NT2/D1 (cell line): ENCODE results near the gene MFSD6.

Experiments
- DNase-seq: peaks from one replicate; pipeline ENCODE4 v3.0.0-alpha.2; 2011; ENCODE audit warnings: low read depth, low spot score
- H3K27me3 ChIP-seq: 2 replicates; pipeline ENCODE4 v1.6.0; 2011; ENCODE audit warnings: mild to moderate bottlenecking; ENCODE audit not compliant: insufficient read length, insufficient read depth
- H3K36me3 ChIP-seq: 2 replicates; pipeline ENCODE4 v1.6.1; 2011; ENCODE audit warnings: mild to moderate bottlenecking, low read length, mixed read lengths; ENCODE audit not compliant: insufficient read depth, insufficient read length
- H3K4me1 ChIP-seq: 2 replicates; pipeline ENCODE4 v1.5.1; 2011; ENCODE audit not compliant: insufficient read depth, insufficient read length
- H3K4me3 ChIP-seq: 2 replicates; pipeline ENCODE4 v1.5.1; 2011; ENCODE audit warnings: low read depth; ENCODE audit not compliant: insufficient read length
- H3K9ac ChIP-seq: 2 replicates; pipeline ENCODE4 v1.6.0; 2011; ENCODE audit warnings: low read depth; ENCODE audit not compliant: insufficient read length
- H3K9me3 ChIP-seq: 2 replicates; pipeline ENCODE4 v1.5.1; 2011; ENCODE audit warnings: mild to moderate bottlenecking, low read length; ENCODE audit not compliant: insufficient read depth
- SUZ12 ChIP-seq: IDR thresholded peaks from 2 replicates; pipeline ENCODE4 v1.6.1; 2011; ENCODE audit not compliant: insufficient read length, insufficient read depth; ENCODE audit errors: extremely low read depth
- YY1 ChIP-seq: IDR thresholded peaks from 2 replicates; pipeline ENCODE4 v1.6.1; 2011; ENCODE audit not compliant: insufficient read length, insufficient read depth
- ZNF274 ChIP-seq: IDR thresholded peaks from 2 replicates; pipeline ENCODE4 v1.6.1; 2011; ENCODE audit warnings: mild to moderate bottlenecking, low read depth, low read length

Gene MFSD6

GRCh38 chr2:190533175-190533967 lies 125.2 kb downstream of the MFSD6 start:
- peaks cover 6% of the 10 kb centered on the region for H3K4me1 ChIP-seq
- no peaks in the 10 kb centered on the region for H3K27me3 ChIP-seq
- H3K4me3 ChIP-seq = peak overlapping the region; percentile 72
- TF ChIP-seq SUZ12 (no peak), ZNF274 (no peak), YY1 (no peak)
- H3K9me3 ChIP-seq = peaks cover 15% of the 10 kb centered on the region
- H3K9ac ChIP-seq = peak overlapping the region; percentile 87
- DNase-seq = no peak
- H3K36me3 ChIP-seq = no peaks in the 10 kb centered on the region

GRCh38 chr2:190533968-190534309 lies 125.8 kb downstream of the MFSD6 start:
- DNase-seq = no peak
- Histone ChIP-seq H3K4me1 (peaks cover 6% of the 10 kb centered on the region), H3K36me3 (no peaks in the 10 kb centered on the region), H3K9me3 (peaks cover 21% of the 10 kb centered on the region), H3K27me3 (no peaks in the 10 kb centered on the region), H3K9ac (peak overlapping the region; percentile 87), H3K4me3 (peak overlapping the region; percentile 72)
- TF ChIP-seq SUZ12 = no peak
- no peak for TF ChIP-seq YY1
- TF ChIP-seq ZNF274 = no peak

DNA sequence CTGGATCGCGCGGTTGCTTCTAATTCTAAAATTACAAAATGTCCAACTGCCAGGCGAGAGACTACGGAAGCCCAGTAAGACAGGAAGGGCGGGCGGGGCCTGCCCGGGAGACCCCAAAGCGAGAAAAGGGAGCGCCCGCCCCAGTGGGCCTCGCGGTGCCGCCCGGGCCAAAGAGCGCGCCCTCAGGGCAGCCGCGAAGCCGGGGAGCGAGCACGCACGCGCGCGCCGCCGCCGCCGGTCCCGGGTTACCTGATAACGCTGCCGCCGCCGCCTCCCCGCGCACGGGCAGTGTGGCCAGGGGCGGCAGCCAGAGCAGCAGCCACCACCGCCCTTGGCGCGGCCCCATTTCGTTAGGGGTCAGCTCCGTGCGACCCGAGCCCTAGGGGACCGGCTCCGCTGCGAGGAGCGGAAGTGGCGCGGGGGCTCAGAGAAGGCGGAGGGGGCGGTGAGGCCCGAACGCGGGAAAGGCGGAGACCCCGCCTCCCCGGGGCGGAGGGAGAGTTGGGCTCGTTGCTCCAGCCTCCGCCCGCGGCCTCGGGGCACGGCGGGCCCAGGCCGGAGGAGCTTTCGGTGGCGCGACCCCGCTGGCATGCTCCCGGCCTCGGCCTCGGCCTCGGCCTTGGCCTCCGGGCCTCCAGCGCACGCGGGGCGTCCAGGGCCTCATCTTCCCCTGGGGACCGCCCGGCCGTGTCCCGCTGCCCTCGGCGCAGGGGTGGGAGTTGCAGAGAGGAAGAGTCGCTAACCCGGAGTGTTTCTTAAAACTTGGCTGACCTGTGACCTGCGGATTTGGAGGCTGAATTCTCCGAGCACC lies 126.4 kb downstream of the MFSD6 start, which contains the start of gene NEMP2:
Gene NEMP2 (minus strand): TSS at position 413 of the 811 bp plus-strand sequence. CDS start 67 bp downstream, at position 346.
- Histone ChIP-seq H3K4me1 (peaks cover 2% of the 10 kb centered on the region), H3K27me3 (no peaks in the 10 kb centered on the region), H3K9ac (peak within 1 kb of the TSS; percentile 87), H3K36me3 (no peaks in the 10 kb centered on the region), H3K4me3 (peak within 1 kb of the TSS; percentile 72), H3K9me3 (peaks cover 26% of the 10 kb centered on the region)
- DNase-seq = peak; percentile 80
- TF ChIP-seq SUZ12 (no peak), YY1 (no peak), ZNF274 (no peak)

DNA sequence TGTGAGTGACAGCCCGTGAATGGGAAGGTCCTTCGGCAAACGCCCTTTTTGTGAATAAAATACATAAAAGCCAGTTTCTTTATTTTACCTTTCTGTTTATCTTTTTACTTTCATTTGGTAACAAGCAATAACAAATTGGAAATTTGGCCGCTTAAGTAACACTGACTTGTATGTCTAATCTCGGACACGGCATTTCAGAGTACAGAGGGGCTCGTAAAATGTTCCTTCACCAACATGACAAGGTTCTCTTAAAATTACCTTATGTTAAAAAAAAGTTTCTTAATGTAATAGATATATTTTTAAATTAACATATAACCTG lies 126.9 kb downstream of the MFSD6 start:
- peaks cover 32% of the 10 kb centered on the region for H3K9me3 ChIP-seq
- peaks cover 2% of the 10 kb centered on the region for H3K4me1 ChIP-seq
- no peaks in the 10 kb centered on the region for H3K36me3 ChIP-seq
- H3K9ac ChIP-seq = peak overlapping the region; percentile 87
- no peaks in the 10 kb centered on the region for H3K27me3 ChIP-seq
- peak overlapping the region; percentile 72 for H3K4me3 ChIP-seq
- DNase-seq = no peak
- TF ChIP-seq SUZ12 (no peak), ZNF274 (no peak), YY1 (no peak)

GRCh38 chr2:190535586-190535985 lies 127.4 kb downstream of the MFSD6 start:
- Histone ChIP-seq H3K36me3 (no peaks in the 10 kb centered on the region), H3K27me3 (no peaks in the 10 kb centered on the region), H3K4me1 (peaks cover 2% of the 10 kb centered on the region), H3K4me3 (peak overlapping the region; percentile 72), H3K9ac (peak overlapping the region; percentile 65), H3K9me3 (peaks cover 37% of the 10 kb centered on the region)
- TF ChIP-seq ZNF274 (no peak), YY1 (no peak), SUZ12 (no peak)
- no peak for DNase-seq

- no peak overlapping the region for H3K4me3 ChIP-seq
- H3K9me3 ChIP-seq = peaks cover 54% of the 10 kb centered on the region
- TF ChIP-seq YY1 = no peak
- no peak for TF ChIP-seq ZNF274
- no peak for TF ChIP-seq SUZ12
- peaks cover 2% of the 10 kb centered on the region for H3K4me1 ChIP-seq
- no peaks in the 10 kb centered on the region for H3K27me3 ChIP-seq
- DNase-seq = no peak
- no peaks in the 10 kb centered on the region for H3K36me3 ChIP-seq
- no peak overlapping the region for H3K9ac ChIP-seq
Observed at GRCh38 chr2:190537765-190538164, 129.6 kb downstream of the MFSD6 start.

DNA sequence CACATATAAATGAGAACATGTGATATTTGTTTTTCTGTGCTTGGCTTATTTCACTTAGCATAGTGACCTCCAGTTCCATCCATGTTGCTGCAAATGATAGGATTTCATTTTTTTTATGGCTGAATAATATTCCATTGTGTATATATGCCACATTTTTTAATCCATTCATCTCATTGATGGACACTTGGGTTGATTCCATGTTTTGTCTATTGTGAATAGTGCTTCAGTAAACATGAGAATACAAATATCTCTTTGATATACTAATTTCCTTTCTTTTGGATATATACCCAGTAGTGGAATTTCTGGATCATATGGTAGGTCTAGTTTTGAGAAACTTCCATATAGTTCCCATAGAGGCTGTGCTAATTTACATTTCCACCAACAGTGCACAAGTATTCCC lies 130.0 kb downstream of the MFSD6 start:
- H3K9me3 ChIP-seq = peaks cover 54% of the 10 kb centered on the region
- no peak for DNase-seq
- peaks cover 2% of the 10 kb centered on the region for H3K4me1 ChIP-seq
- no peak overlapping the region for H3K4me3 ChIP-seq
- TF ChIP-seq YY1 (no peak), ZNF274 (no peak), SUZ12 (no peak)
- H3K36me3 ChIP-seq = no peaks in the 10 kb centered on the region
- no peaks in the 10 kb centered on the region for H3K27me3 ChIP-seq
- H3K9ac ChIP-seq = no peak overlapping the region
